Lower leg skin (tissue), 4 donors: ENCODE measurements around the gene CAB39L. TPM values are rescaled to one million over a fixed set of nuclear protein-coding genes. Genes with fewer than 3 reads are reported as not detected.

Experiments
- DNase-seq, 2 donors: peaks; one replicate each; pipeline ENCODE4 v3.0.0-alpha.2; 2019; ENCODE audit warnings: low spot score in 2 of 2
- H3K4me3 ChIP-seq: fragments of 200-600 bp; sonication (generic); 2 replicates; pipeline ENCODE4 v1.5.1; 2017; ENCODE audit warnings: mild to moderate bottlenecking, low read depth; ENCODE audit not compliant: poor library complexity, severe bottlenecking
- POLR2A ChIP-seq, 2 donors: fragments of 450-650 bp; IDR thresholded peaks; one replicate each; pipeline ENCODE4 v1.6.1; 2016 to 2017; ENCODE audit warnings: antibody characterized with exemption in 2 of 2, mild to moderate bottlenecking in 1 of 2, moderate library complexity in 1 of 2
- WGBS, 2 donors: methylation state at CpG; one replicate each; pipeline ENCODE4 v1.1.5; 2018; 5-methylcytosine and 5-hydroxymethylcytosine counted together
- intact Hi-C: fragments of 100-400 bp; cut with DNase I; formaldehyde crosslinking; loops from one replicate; pipeline ENCODE4 v1.15.0; 2023; ENCODE audit warnings: low total_unique reads
- total RNA-seq, 4 donors: library from RNA; depleted of rRNA; stranded (reverse); fragments of >200 nt; gene quantifications; one replicate each; pipeline ENCODE4 v1.1.0, GENCODE V29; 2016
- TF ChIP-seq, protein P1 (sequence below), 3 donors: fragments of 450-650 bp; IDR thresholded peaks; one replicate each; pipeline ENCODE4 v1.5.1; 2016; ENCODE audit warnings: antibody characterized with exemption in 3 of 3, mild to moderate bottlenecking in 3 of 3, moderate library complexity in 2 of 3

Gene CAB39L
- total RNA-seq, 4 donors from 2014 or later, result 14.9 to 31.1 (median 26.3) TPM

DNA sequence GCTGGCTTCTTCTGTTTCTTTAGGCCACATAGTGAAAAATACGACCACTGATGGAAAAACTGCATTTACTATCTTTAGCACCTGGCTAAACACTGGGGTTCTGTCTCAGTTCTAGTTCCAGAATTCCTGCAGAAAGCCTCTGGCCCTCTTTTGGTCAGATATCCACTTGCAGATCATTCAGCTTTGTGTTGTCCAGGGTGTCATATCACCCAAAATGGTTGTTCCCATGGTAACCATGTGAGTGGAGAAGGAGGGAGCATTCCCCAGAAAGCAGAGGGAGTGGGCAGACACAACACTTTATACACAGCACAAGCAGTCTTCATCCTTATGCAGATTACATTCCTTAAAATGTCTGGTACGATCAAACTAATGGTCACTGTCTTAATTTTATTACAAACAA is 73.5 kb downstream of the CAB39L start:
- DNase-seq, result no peak
- no peak overlapping the region for H3K4me3 ChIP-seq
- WGBS, 2 donors, result 82 to 85% methylated on average over 2 of the region's 2 CpGs
- intact Hi-C loops, result no loop called here
- TF ChIP-seq, protein P1, sequence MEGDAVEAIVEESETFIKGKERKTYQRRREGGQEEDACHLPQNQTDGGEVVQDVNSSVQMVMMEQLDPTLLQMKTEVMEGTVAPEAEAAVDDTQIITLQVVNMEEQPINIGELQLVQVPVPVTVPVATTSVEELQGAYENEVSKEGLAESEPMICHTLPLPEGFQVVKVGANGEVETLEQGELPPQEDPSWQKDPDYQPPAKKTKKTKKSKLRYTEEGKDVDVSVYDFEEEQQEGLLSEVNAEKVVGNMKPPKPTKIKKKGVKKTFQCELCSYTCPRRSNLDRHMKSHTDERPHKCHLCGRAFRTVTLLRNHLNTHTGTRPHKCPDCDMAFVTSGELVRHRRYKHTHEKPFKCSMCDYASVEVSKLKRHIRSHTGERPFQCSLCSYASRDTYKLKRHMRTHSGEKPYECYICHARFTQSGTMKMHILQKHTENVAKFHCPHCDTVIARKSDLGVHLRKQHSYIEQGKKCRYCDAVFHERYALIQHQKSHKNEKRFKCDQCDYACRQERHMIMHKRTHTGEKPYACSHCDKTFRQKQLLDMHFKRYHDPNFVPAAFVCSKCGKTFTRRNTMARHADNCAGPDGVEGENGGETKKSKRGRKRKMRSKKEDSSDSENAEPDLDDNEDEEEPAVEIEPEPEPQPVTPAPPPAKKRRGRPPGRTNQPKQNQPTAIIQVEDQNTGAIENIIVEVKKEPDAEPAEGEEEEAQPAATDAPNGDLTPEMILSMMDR (IDR thresholded peaks at IDR 0.05), result no peak
- no peak for TF ChIP-seq POLR2A (IDR thresholded peaks at IDR 0.05)

DNA sequence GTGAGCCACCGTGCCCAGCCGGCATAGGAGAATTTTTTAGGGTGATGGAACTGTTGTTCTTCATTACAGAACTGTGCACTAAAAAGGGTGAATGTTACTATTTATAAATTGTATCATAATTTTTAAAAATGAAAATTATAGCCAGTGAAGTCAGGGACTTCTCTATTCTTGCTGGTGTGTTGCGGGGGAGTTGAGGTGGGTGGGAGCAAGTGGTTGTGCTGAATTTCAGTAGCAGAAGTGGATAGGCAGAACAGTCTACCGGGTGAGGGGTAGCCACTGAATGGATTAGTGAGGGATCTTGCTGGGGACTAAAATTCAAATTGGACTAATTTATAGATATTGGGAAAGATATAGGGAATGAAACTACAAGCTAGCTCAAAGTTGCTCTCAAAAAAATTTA is 74.0 kb downstream of the CAB39L start:
- 72 to 92% methylated on average over 4 of the region's 4 CpGs for WGBS, 2 donors
- TF ChIP-seq POLR2A (IDR thresholded peaks at IDR 0.05), result no peak
- TF ChIP-seq, protein P1 (IDR thresholded peaks at IDR 0.05), result no peak
- no peak overlapping the region for H3K4me3 ChIP-seq
- intact Hi-C loops, result no loop called here
- no peak for DNase-seq

DNA sequence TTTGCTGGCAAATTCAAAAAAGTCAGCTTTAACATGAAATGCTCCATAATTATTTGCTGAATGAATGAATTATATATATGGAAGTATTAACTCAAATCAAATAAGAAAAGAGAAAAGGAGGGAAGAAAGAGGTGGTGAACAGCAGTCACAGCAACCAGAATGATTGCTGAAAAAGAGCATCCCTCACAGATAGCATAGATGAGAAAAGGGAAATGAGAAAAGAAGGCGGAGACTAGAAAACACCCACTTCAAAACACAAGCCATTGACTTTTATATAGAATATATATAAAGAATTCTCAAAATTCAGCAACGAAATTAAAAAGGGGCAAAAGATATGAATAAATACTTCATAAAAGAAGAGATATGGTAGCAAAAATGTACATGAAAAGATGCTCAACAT is 75.2 kb downstream of the CAB39L start:
- TF ChIP-seq, protein P1 (IDR thresholded peaks at IDR 0.05), result no peak
- no peak for TF ChIP-seq POLR2A (IDR thresholded peaks at IDR 0.05)
- no peak overlapping the region for H3K4me3 ChIP-seq
- 88 to 90% methylated on average over 2 of the region's 2 CpGs for WGBS, 2 donors
- intact Hi-C loops, result no loop called here
- DNase-seq, result no peak

DNA sequence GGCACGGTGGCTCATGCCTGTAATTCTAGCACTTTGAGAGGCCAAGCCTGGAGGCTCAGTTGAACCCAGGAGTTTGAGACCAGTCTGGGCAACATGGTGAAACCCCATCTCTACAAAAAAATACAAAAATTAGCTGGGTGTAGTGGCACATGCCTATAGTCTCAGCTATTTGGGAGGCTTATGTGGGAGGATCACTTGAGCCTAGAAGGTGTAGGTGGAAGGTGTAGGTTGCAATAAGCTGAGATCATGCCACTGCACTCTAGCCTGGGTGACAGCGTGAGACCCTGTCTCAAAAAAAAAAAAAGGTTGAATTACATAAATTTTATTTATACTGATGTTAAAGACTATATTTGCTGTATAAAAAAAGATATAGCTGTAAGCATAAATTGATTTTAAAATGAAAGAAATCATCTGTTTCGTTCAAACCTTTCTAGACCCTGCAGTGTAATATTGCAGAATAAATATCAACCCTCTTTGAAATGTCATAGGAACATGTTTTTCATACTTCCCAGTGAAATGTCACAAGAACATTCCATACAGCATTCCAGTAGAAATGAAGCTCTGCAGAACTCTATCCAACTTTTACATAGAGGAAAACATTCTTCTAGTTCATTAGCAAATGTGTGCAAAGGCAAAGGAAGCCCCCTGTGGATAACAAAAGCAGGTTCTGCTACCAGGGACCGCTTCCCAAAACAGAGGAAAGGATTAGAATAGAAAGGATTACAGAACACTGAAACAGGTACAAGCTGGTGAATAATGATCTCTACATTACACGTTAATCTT is 76.0 kb downstream of the CAB39L start:
- H3K4me3 ChIP-seq, result no peak overlapping the region
- TF ChIP-seq, protein P1 (IDR thresholded peaks at IDR 0.05), result no peak
- TF ChIP-seq POLR2A (IDR thresholded peaks at IDR 0.05), result no peak
- intact Hi-C loops, result no loop called here
- DNase-seq, result no peak
- 44 to 50% methylated on average over 5 of the region's 5 CpGs for WGBS, 2 donors

DNA sequence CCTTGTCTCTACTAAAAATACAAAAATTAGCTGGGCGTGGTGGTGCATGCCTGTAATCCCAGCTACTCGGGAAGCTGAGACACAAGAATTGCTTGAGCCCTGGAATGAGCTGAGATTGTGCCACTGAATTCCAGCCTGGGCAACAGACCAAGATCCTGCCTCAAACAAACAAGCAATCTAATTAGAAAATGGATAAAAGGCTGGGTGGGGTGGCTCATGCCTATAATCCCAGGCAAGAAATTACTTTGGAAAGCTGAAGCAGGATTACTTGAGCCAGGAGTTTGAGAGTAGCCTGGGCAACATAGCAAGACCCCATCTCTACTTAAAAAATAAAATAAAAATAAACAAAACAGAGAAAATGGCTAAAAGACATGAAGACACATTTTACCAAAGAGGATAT is 77.0 kb downstream of the CAB39L start:
- DNase-seq, result no peak
- no peak for TF ChIP-seq POLR2A (IDR thresholded peaks at IDR 0.05)
- TF ChIP-seq, protein P1 (IDR thresholded peaks at IDR 0.05), result no peak
- intact Hi-C loops, result no loop called here
- no peak overlapping the region for H3K4me3 ChIP-seq
- WGBS, 2 donors, result 54 to 57% methylated on average over 2 of the region's 2 CpGs

DNA sequence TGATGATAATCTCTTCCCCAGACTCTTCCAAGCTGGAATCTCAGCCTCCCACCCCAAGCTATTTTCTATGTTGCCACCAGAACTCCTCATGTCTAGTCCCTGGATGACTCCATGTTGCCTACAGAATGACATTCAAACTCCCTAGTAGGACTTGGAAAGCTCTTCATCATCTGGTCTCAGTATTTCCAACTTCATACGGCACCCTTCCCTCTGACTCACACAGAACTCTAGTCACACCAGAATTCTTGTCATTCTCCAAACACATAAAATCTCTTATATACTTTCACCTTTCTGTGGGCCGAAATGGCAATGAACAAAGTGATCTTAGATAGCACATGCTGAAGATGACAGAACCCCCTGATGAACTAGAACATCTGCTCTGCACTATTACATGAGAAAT is 86.2 kb downstream of the CAB39L start:
- H3K4me3 ChIP-seq, result no peak overlapping the region
- 59 to 70% methylated on average over 2 of the region's 2 CpGs for WGBS, 2 donors
- intact Hi-C loops, result no loop called here
- no peak for TF ChIP-seq POLR2A (IDR thresholded peaks at IDR 0.05)
- TF ChIP-seq, protein P1 (IDR thresholded peaks at IDR 0.05), result no peak
- no peak for DNase-seq
